ENCODE data around the gene PRKCE. TPM values are rescaled to one million over a fixed set of nuclear protein-coding genes. Genes with fewer than 3 reads are reported as not detected.

PRKCE gene
- total RNA-seq, 6 experiments from 2014 or later: 5.2 to 18.8 (median 11.0) TPM

DNA sequence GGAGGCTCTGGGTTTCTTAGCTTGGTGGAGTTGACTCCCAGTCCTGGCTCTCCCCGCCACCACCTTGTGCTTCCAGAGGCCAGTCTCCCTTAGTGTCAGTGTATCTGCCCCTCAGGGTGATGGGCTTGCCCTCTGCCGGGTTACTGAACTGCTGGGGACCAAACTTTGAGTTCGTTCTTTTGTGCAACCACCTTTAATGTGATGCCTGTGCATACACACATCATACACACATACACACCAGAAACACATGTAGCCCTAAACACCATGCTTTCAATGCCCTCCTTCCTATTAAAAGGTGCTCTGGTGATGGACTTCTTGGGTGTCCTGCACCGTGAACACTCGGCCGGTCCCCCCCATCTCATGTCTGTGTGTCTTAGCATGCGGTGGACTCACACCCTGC lies 330.6 kb downstream of the PRKCE start:
- Histone ChIP-seq H3K9me3 (no peaks in the 10 kb centered on the region), H3K4me3 (no peak overlapping the region), H3K27me3 (no peaks in the 10 kb centered on the region), H3K4me1 (no peaks in the 10 kb centered on the region), H3K36me3 (peaks cover 0 to 2% (median 0%) of the 10 kb centered on the region in 4 donors), H3K27ac (no peak overlapping the region)
- DNase-seq: no peak
- TF ChIP-seq, protein P1, sequence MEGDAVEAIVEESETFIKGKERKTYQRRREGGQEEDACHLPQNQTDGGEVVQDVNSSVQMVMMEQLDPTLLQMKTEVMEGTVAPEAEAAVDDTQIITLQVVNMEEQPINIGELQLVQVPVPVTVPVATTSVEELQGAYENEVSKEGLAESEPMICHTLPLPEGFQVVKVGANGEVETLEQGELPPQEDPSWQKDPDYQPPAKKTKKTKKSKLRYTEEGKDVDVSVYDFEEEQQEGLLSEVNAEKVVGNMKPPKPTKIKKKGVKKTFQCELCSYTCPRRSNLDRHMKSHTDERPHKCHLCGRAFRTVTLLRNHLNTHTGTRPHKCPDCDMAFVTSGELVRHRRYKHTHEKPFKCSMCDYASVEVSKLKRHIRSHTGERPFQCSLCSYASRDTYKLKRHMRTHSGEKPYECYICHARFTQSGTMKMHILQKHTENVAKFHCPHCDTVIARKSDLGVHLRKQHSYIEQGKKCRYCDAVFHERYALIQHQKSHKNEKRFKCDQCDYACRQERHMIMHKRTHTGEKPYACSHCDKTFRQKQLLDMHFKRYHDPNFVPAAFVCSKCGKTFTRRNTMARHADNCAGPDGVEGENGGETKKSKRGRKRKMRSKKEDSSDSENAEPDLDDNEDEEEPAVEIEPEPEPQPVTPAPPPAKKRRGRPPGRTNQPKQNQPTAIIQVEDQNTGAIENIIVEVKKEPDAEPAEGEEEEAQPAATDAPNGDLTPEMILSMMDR (IDR thresholded peaks at IDR 0.05): no peak
- no peak for TF ChIP-seq POLR2A (IDR thresholded peaks at IDR 0.05)
- intact Hi-C loops (cut with DNase I): no loop called here
- 94% methylated on average over 5 of the region's 7 CpGs for WGBS (ENCODE audit: insufficient coverage, low coverage, low lambda C conversion rate, missing lambda C conversion rate)
- no peak for ATAC-seq

DNA sequence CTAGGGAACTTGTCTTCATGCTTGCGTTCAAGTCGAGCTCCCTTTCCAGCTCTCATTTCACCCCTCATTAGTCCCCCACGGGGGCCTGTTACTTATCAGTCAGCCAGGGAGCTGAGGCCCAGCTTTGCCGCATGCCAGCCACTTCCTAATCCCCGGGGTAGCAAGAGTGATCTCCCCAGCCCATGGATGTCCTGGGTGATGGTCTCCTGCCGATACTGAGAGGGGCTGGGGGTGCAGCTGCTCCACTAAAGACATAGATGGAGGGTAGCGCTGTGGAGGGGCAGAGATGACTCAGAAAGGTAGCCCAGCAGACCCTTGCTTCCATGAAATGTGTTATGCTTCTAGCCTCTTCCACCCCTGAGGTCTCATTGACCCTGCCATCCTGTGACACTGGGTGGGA lies 331.7 kb downstream of the PRKCE start:
- 89% methylated on average over 3 of the region's 7 CpGs for WGBS (ENCODE audit: insufficient coverage, low coverage, low lambda C conversion rate, missing lambda C conversion rate)
- TF ChIP-seq POLR2A (IDR thresholded peaks at IDR 0.05): no peak
- TF ChIP-seq, protein P1 (IDR thresholded peaks at IDR 0.05): no peak
- Histone ChIP-seq H3K4me1 (no peaks in the 10 kb centered on the region), H3K36me3 (peaks cover 0 to 2% (median 0%) of the 10 kb centered on the region in 4 donors), H3K27me3 (no peaks in the 10 kb centered on the region), H3K27ac (no peak overlapping the region), H3K9me3 (no peaks in the 10 kb centered on the region), H3K4me3 (no peak overlapping the region)
- DNase-seq (no peak), ATAC-seq (no peak)
- intact Hi-C loops (cut with DNase I): no loop called here

DNA sequence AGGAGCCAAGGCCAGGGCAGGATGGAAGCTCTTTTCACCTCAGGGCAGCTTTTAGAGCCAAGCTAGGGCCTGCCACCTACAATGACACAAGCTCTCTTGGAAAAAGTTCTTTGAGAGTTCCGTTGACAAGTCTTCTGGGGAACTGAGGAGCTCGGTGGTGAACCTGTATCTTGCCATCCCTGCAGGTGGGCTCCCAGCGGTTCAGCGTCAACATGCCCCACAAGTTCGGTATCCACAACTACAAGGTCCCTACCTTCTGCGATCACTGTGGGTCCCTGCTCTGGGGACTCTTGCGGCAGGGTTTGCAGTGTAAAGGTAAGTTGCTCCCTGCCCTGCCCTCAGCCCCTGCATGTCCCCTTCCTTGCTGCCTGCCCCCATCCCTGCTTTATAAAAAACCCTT lies 332.9 kb downstream of the PRKCE start:
- ATAC-seq (no peak), DNase-seq (no peak)
- TF ChIP-seq, protein P1 (IDR thresholded peaks at IDR 0.05): no peak
- TF ChIP-seq POLR2A (IDR thresholded peaks at IDR 0.05): no peak
- Histone ChIP-seq H3K36me3 (peaks cover 0 to 2% (median 0%) of the 10 kb centered on the region in 4 donors), H3K27ac (no peak overlapping the region), H3K4me1 (peaks cover 0 to 5% (median 0%) of the 10 kb centered on the region in 4 donors), H3K27me3 (no peaks in the 10 kb centered on the region), H3K4me3 (no peak overlapping the region), H3K9me3 (no peaks in the 10 kb centered on the region)
- intact Hi-C loops (cut with DNase I): no loop called here
- 70% methylated on average over 4 of the region's 7 CpGs for whole genome bisulfite sequencing (ENCODE audit: insufficient coverage, low coverage, low lambda C conversion rate, missing lambda C conversion rate)

DNA sequence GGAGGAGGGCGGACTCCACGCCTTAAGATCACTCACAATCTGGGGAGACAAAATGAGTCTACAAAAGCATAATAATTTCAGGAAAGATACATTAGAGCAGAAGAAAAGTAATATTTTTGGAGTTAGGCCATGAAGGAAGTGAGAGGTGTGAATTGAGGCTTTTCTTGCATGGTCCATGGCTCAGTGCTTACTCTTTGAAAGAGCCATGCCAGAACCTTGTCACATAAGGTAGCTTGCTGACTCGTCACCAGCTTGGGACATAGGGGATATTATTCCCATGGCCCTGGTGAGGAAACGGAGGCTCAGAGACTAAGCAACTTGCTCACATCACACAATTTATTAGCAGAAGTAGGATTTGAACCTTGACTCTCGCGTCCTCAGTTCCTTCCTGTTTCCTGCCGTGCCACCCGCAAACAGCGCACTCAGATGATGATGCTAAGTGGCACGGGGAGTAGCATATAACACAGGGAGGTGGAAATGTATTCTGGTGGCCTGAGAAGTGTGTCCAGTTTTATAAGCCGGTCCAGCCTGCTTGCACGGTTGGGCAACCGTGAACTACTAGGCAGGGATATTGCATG lies 333.5 kb downstream of the PRKCE start:
- H3K9me3 ChIP-seq: no peaks in the 10 kb centered on the region
- intact Hi-C loops (cut with DNase I): no loop called here
- H3K4me1 ChIP-seq: peaks cover 0 to 7% (median 0%) of the 10 kb centered on the region in 4 donors
- TF ChIP-seq POLR2A (IDR thresholded peaks at IDR 0.05): no peak
- TF ChIP-seq, protein P1 (IDR thresholded peaks at IDR 0.05): no peak
- DNase-seq (no peak), ATAC-seq (no peak)
- H3K27ac ChIP-seq: no peak overlapping the region
- 75% methylated on average over 11 of the region's 13 CpGs for WGBS (ENCODE audit: insufficient coverage, low coverage, low lambda C conversion rate, missing lambda C conversion rate)
- no peak overlapping the region for H3K4me3 ChIP-seq
- H3K36me3 ChIP-seq: peaks cover 0 to 2% (median 0%) of the 10 kb centered on the region in 4 donors
- no peaks in the 10 kb centered on the region for H3K27me3 ChIP-seq
